Hepatic stellate cell (primary cell): ENCODE measurements around the gene CC2D1A.
"Not testable (repeated sequence)": the region's sequence is repeated elsewhere in the genome, so short reads cannot be mapped to it uniquely, and the experiment has no call there.

Experiments used
- DNase-seq: peaks from one replicate; pipeline ENCODE4 v3.0.0; 2011; ENCODE audit warnings: low spot score

CC2D1A gene

DNA sequence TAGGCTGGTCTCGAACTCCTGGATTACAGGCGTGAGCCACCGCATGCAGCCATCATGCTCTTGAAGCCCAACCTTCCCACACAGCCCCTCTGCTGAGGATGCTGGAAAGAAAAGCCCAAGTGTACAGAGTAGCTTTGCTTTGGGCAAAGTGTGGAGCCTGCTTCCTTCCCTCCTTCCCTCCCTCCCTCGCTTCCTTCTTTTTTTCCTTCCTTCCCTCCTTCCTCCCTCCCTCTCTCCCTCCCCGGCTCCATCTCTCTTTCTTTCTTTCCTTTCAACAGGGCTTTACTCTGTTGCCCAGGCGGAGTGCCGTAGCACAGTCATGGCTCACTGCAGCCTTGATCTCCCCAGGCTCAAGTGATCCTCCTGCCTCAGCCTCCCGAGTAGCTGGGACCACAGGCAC lies 2.7 kb downstream of the CC2D1A start:
- no peak for DNase-seq

- no peak for DNase-seq
Observed at GRCh38 chr19:13909430-13909829, 3.4 kb downstream of the CC2D1A start.

DNA sequence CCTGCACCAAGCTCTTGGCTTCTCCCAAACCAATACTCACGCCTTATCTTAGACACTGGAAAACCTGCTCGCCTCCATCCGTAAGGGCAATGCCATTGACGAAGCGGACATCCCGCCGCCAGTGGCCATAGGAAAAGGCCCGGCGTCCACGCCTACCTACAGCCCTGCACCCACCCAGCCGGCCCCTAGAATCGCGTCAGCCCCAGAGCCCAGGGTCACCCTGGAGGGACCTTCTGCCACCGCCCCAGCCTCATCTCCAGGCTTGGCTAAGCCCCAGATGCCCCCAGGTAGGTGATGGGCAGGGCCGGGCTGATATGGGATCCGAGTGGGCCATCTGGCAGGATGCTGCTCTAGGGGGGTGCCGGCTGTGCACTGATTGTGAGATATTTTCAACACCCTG lies 7.4 kb downstream of the CC2D1A start:
- no peak for DNase-seq

DNA sequence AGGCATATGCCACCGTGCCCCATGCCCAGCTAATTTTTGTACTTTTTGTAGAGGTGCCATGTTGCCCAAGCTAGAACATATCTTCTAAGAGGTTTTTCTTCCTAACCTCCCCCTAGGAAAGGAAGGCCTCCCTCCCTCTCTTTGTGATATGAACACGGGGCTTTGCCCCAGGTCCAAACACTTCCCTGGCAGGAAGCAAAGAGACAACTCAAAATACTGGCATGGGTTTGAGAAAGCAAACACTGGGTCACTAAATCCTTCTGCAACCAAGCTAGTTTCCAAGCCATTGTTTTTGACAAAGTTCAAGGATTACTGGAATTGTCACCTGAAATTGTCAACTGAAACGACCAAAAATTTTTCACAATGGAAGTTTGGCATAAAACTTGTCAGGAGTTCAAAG lies 8.8 kb downstream of the CC2D1A start:
- no peak for DNase-seq

DNA sequence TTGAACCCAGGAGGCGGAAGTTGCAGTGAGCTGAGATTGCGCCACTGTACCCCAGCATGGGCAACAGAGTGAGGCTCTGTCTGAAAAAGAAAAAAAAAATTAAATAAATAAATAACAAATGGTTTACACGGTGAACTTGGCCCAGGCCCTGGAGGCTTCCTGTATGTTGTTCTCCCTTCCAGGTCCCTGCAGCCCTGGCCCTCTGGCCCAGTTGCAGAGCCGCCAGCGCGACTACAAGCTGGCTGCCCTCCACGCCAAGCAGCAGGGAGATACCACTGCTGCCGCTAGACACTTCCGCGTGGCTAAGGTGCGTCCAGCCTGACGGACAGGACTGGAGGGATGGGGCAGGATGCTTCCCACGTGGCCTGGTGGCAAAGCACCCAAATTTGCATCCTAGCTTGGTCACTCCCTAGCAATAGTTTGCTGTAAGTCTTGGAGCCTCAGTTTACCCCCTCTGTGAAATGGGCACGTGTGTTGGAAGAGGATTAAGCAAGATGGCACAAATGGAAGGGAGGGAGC lies 11.9 kb downstream of the CC2D1A start:
- DNase-seq, result no peak

- DNase-seq, result no peak
Observed at GRCh38 chr19:13918726-13919411, 12.9 kb downstream of the CC2D1A start.

DNA sequence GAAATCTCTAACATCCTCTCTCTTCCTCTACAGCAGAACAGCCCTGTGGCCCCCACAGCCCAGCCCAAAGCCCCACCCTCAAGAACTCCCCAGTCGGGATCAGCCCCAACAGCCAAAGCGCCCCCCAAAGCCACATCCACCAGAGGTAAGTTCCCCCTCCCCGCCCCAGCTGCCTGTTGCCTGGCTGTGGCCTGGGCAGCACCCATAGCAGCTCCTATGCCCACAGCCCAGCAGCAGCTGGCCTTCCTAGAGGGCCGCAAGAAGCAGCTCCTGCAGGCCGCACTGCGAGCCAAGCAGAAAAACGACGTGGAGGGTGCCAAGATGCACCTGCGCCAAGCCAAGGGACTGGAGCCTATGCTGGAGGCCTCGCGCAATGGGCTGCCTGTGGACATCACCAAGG lies 14.5 kb downstream of the CC2D1A start:
- no peak for DNase-seq

GRCh38 chr19:13920940-13921747 lies 15.1 kb downstream of the CC2D1A start:
- DNase-seq, result peak; percentile 58

DNA sequence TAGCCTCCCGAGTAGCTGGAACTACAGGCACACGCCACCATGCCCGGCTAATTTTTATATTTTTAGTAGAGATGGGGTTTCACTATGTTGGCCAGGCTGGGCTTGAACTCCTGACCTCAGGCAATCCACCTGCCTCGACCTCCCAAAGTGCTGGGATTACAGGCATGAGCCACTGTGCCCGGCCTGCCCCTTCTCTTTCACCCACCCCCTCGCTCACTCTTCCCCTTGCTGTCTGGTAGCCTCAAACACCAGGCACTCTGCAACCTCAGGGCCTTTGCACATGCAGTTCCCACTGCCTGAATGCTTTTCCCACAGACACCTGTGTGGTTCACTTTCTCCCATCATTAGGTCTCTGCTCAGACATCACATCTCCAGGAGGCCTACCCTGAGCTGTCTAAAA lies 16.1 kb downstream of the CC2D1A start:
- DNase-seq, result not testable (repeated sequence)

- DNase-seq, result no peak
Observed at GRCh38 chr19:13923194-13923987, 17.4 kb downstream of the CC2D1A start.

GRCh38 chr19:13926010-13926409 lies 20.0 kb downstream of the CC2D1A start:
- no peak for DNase-seq

GRCh38 chr19:13926715-13927114 lies 20.7 kb downstream of the CC2D1A start:
- DNase-seq, result no peak

- DNase-seq, result no peak
Observed at GRCh38 chr19:13929340-13929739, 23.3 kb downstream of the CC2D1A start.

GRCh38 chr19:13929956-13930355 lies 24.0 kb downstream of the CC2D1A start:
- no peak for DNase-seq

- DNase-seq, result no peak
Observed at GRCh38 chr19:13930402-13930801, 24.4 kb downstream of the CC2D1A start.

GRCh38 chr19:13931391-13932148 lies 25.6 kb downstream of the CC2D1A start:
- DNase-seq, result no peak

GRCh38 chr19:13932149-13932637 lies 26.2 kb downstream of the CC2D1A start:
- DNase-seq, result no peak

GRCh38 chr19:13932911-13933393 lies 27.0 kb downstream of the CC2D1A start:
- no peak for DNase-seq

DNA sequence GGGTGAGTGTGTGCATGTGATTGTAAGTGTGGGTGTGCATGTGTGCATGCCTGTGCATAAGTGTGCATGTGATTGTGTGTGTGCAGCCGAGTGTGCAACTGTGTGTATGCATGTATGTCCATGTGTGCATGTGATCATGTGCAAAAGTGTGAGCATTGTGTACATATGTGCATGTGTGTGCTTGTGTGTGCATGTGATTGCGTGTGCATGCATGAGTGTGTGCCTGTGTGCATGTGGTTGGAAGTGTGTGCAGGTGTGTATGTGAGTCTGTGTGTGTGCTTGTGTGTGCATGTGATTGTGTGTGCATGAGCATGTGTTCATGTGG lies 28.7 kb downstream of the CC2D1A start:
- DNase-seq, result no peak

GRCh38 chr19:13935765-13936510 lies 29.9 kb downstream of the CC2D1A start:
- no peak for DNase-seq
